Psoas muscle (tissue), 8 donors: ENCODE data around the gene RALGPS2. TPM values are rescaled to one million over a fixed set of nuclear protein-coding genes. Genes with fewer than 3 reads are reported as not detected.

Source experiments
- ATAC-seq, 4 donors: fragments of 200-7000 bp; cut with Tn5 transposase; one replicate each; pipeline ENCODE4 v1.9.1; 2020; ENCODE audit warnings: moderate library complexity in 3 of 4, mild to moderate bottlenecking in 2 of 4
- DNase-seq, 2 donors: peaks; one replicate each; pipeline ENCODE4 v3.0.0-alpha.2; 2020
- H3K27ac ChIP-seq: fragments of 200-600 bp; one replicate; pipeline ENCODE4 v1.8.0; 2022
- H3K27me3 ChIP-seq, 3 donors: fragments of 200-600 bp in 1 of 3; one replicate each; pipeline versions ENCODE4 v1.6.1 to v1.8.0; 2013 to 2022; ENCODE audit warnings: low read length in 2 of 3, mild to moderate bottlenecking in 2 of 3, moderate library complexity in 1 of 3; ENCODE audit not compliant: insufficient read depth in 3 of 3
- H3K36me3 ChIP-seq, 2 donors: fragments of 200-600 bp in 1 of 2; one replicate each; pipeline versions ENCODE4 v1.6.1 to v1.8.0; 2013 to 2022; ENCODE audit warnings: low read depth in 1 of 2, mild to moderate bottlenecking in 1 of 2, moderate library complexity in 1 of 2; ENCODE audit not compliant: insufficient read depth in 1 of 2
- H3K4me1 ChIP-seq: fragments of 200-600 bp; one replicate; pipeline ENCODE4 v1.8.0; 2022
- H3K4me3 ChIP-seq: fragments of 200-600 bp; one replicate; pipeline ENCODE4 v1.8.0; 2022; ENCODE audit warnings: mild to moderate bottlenecking
- H3K9me3 ChIP-seq: fragments of 200-600 bp; one replicate; pipeline ENCODE4 v1.8.0; 2022
- WGBS, 3 donors: extraction: QIAGEN DNeasy Blood & Tissue Kit; methylation state at CpG; one replicate each; pipeline versions ENCODE4 v1.1.6 to v1.1.7; 2013; 5-methylcytosine and 5-hydroxymethylcytosine counted together
- intact Hi-C, 2 donors: fragments of 100-400 bp; cut with DNase I; formaldehyde crosslinking; loops; one replicate each; pipeline versions ENCODE4 v1.11.0 to v1.14.2; 2022
- polyA plus RNA-seq, 3 donors: library from polyadenylated mRNA; stranded (reverse); fragments of 200-250 nt; gene quantifications; one replicate each; pipeline ENCODE4 v1.2.3, GENCODE V29; 2013
- total RNA-seq, 4 donors: library from RNA; stranded (reverse); fragmentation: NEBNext Ultra II Directional in 2 of 4; extraction: Animal tissue kit (Norgen Biotek cat#: 25700) in 2 of 4; gene quantifications; one replicate each; pipeline versions ENCODE4 v1.2.1 to v1.2.4, GENCODE V29; 2021 to 2023
- TF ChIP-seq, protein P1 (sequence below): fragments of 200-600 bp; IDR thresholded peaks from one replicate; pipeline ENCODE4 v1.8.0; 2022; ENCODE audit warnings: antibody characterized with exemption
- donor health status: healthy with polysubstance abuse.
- donor health status: DM: no; HTN: no; CAD: no; lungs with moderate emphysema.
- donor health status: Bipolar disorder and iron deficiency.
- donor health status: healthy.
- donor health status: DM: yes; HTN: yes; CAD: no.
- donor health status: DM: no; HTN: no; CAD: no.
- donor health status: DM: no; HTN: no; CAD: no.
- donor health status: DM: yes; HTN: yes; CAD: no.

RALGPS2 gene
- total and polyA plus RNA-seq, 7 donors = 0.69 to 6.2 (median 2.4) TPM

DNA sequence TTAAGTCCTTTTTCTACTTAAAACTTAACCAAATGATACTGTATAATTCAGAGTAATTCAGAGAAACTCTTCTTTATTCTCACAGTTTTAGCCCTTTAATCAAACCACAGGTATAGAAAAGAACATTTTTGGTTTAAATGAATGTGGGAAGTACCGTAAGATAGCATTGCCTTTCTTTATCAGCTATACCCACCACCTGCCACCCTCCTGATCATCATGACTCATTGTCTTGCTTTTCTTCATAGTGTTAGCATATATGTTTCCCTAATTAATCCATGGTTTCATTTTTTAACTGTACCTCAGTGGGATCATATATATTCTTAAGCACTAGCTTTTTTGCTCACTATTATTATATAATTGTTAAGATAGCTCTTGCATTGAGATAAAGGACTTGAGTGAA, 173.4 kb downstream of the RALGPS2 start:
- WGBS, 3 donors = 91 to 100% (median 98%) methylated on average over 1 of the region's 1 CpG
- no peaks in the 10 kb centered on the region for H3K36me3 ChIP-seq
- no peaks in the 10 kb centered on the region for H3K27me3 ChIP-seq
- TF ChIP-seq, protein P1, sequence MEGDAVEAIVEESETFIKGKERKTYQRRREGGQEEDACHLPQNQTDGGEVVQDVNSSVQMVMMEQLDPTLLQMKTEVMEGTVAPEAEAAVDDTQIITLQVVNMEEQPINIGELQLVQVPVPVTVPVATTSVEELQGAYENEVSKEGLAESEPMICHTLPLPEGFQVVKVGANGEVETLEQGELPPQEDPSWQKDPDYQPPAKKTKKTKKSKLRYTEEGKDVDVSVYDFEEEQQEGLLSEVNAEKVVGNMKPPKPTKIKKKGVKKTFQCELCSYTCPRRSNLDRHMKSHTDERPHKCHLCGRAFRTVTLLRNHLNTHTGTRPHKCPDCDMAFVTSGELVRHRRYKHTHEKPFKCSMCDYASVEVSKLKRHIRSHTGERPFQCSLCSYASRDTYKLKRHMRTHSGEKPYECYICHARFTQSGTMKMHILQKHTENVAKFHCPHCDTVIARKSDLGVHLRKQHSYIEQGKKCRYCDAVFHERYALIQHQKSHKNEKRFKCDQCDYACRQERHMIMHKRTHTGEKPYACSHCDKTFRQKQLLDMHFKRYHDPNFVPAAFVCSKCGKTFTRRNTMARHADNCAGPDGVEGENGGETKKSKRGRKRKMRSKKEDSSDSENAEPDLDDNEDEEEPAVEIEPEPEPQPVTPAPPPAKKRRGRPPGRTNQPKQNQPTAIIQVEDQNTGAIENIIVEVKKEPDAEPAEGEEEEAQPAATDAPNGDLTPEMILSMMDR = no peak
- DNase-seq = no peak
- no peaks in the 10 kb centered on the region for H3K9me3 ChIP-seq
- no peak for ATAC-seq
- no peaks in the 10 kb centered on the region for H3K4me1 ChIP-seq
- intact Hi-C loops = no loop called here
- no peak overlapping the region for H3K27ac ChIP-seq
- no peak overlapping the region for H3K4me3 ChIP-seq

- no peaks in the 10 kb centered on the region for H3K36me3 ChIP-seq
- H3K4me3 ChIP-seq = no peak overlapping the region
- no peak for ATAC-seq
- DNase-seq = no peak
- H3K4me1 ChIP-seq = no peaks in the 10 kb centered on the region
- no peak overlapping the region for H3K27ac ChIP-seq
- H3K27me3 ChIP-seq = no peaks in the 10 kb centered on the region
- TF ChIP-seq, protein P1 = no peak
- intact Hi-C loops = no loop called here
- no peaks in the 10 kb centered on the region for H3K9me3 ChIP-seq
- WGBS, 3 donors = 85 to 94% (median 94%) methylated on average over 2 of the region's 2 CpGs
Observed at GRCh38 chr1:178899402-178899801, 174.4 kb downstream of the RALGPS2 start.

GRCh38 chr1:178901482-178902125, 176.6 kb downstream of the RALGPS2 start:
- H3K4me3 ChIP-seq = no peak overlapping the region
- H3K4me1 ChIP-seq = no peaks in the 10 kb centered on the region
- no peak for ATAC-seq
- no peaks in the 10 kb centered on the region for H3K27me3 ChIP-seq
- 94 to 100% (median 100%) methylated on average over 1 of the region's 1 CpG for WGBS, 3 donors
- intact Hi-C loops = no loop called here
- H3K36me3 ChIP-seq = no peaks in the 10 kb centered on the region
- H3K9me3 ChIP-seq = no peaks in the 10 kb centered on the region
- no peak overlapping the region for H3K27ac ChIP-seq
- DNase-seq = no peak
- TF ChIP-seq, protein P1 = no peak

DNA sequence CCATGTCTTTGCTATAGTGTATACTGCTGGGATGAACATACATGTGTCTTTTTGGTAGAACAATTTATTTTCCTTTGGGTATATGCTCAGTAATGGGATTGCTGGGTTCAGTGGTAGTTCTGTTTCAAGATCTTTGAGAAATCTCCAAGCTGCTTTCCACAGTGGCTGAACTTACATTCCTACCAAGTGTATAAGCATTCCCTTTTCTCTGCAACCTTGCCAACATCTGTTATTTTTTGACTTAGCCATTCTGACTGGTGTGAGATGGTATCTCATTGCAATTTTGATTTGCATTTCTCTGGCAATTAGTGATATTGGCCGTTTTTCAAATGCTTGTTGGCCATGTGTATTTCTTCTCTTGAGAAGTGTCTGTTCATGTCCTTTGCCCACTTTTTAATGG, 183.3 kb downstream of the RALGPS2 start:
- intact Hi-C loops = no loop called here
- no peak for ATAC-seq

More for the DNA sequence above, 183.3 kb downstream of the RALGPS2 start:
- no peaks in the 10 kb centered on the region for H3K27me3 ChIP-seq
- TF ChIP-seq, protein P1 = no peak
- H3K27ac ChIP-seq = no peak overlapping the region
- 43 to 81% (median 66%) methylated on average over 1 of the region's 1 CpG for WGBS, 3 donors
- H3K36me3 ChIP-seq = no peaks in the 10 kb centered on the region
- H3K4me1 ChIP-seq = no peaks in the 10 kb centered on the region
- H3K4me3 ChIP-seq = no peak overlapping the region
- no peaks in the 10 kb centered on the region for H3K9me3 ChIP-seq
- no peak for DNase-seq
